Testis (tissue), 2 donors: ENCODE data around the gene MRGPRG.

Source experiments
- CTCF ChIP-seq, 3 experiments: fragments of 450-650 bp in 2 of 3; fragments of 200-600 bp in 1 of 3; sonication (generic) in 1 of 3; IDR thresholded peaks; one replicate each; pipeline ENCODE4 v1.5.1; 2016 to 2019; ENCODE audit warnings: antibody characterized with exemption in 3 of 3, mild to moderate bottlenecking in 2 of 3, moderate library complexity in 1 of 3
- POLR2A ChIP-seq: fragments of 450-650 bp; IDR thresholded peaks from one replicate; pipeline ENCODE4 v1.6.1; 2017; ENCODE audit warnings: antibody characterized with exemption, mild to moderate bottlenecking, moderate library complexity

DNA sequence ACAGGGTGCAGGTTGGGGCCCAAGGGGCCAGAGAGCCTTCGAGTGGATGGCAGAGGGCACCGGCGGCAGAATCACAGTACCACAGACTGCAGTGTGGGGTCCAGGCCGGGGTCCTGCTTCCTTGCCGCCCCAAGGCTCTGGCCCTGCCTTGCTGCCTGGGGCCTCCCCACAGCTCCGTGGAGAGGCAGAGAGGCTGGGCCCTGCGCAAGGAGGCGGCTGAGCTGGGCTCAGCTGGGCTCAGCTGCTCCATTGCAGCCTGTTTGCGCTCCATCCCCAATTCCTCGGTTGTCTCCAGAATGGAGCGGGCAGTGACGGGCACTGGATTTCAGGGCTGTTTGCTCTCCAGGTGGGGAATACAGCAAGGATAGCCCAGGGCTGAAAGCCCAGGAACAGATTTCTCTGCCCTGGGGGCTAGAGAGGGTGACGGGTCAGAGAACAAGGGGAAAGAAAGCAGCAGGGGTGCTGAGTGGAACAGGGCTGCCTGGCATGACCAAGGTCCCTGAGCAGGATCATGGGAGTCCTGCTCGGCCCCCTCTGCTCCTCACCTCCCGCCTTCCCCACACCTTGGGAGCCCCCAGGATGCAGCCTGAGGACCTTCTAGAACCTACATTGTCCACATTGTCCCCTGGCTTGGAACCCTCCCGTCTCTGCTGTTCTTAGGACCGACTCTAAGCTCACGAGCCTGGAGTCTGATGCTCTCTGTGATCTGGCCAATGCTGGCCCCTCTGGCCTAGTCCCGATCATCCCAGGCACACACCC is 18.9 kb downstream of the MRGPRG start:
- TF ChIP-seq POLR2A, result no peak
- no peak for TF ChIP-seq CTCF (IDR thresholded peaks at IDR 0.05)
